GM20000 (cell line): Measurements from ENCODE around the gene UBAC1.
"Not testable (repeated sequence)": the region's sequence is repeated elsewhere in the genome, so short reads cannot be mapped to it uniquely, and the experiment has no call there.

Source experiments
- DNase-seq: peaks from one replicate; pipeline ENCODE4 v3.0.0; 2012; ENCODE audit warnings: low spot score
- CTCF ChIP-seq: IDR thresholded peaks from 2 replicates; pipeline ENCODE4 v1.5.1; 2012; ENCODE audit warnings: mild to moderate bottlenecking, control low read depth; ENCODE audit errors: extremely low read depth, missing control alignments

Gene UBAC1

GRCh38 chr9:135969064-135969683 is 8.0 kb upstream of the UBAC1 start:
- no peak for DNase-seq
- TF ChIP-seq CTCF: no peak

GRCh38 chr9:135968601-135969000 is 7.4 kb upstream of the UBAC1 start:
- no peak for DNase-seq
- TF ChIP-seq CTCF: no peak

- TF ChIP-seq CTCF: no peak
- DNase-seq: no peak
Observed at GRCh38 chr9:135968083-135968476, 6.9 kb upstream of the UBAC1 start.

- DNase-seq: not testable (repeated sequence)
Observed at GRCh38 chr9:135966916-135967260, 5.7 kb upstream of the UBAC1 start.

GRCh38 chr9:135965124-135965756 is 4.1 kb upstream of the UBAC1 start:
- no peak for TF ChIP-seq CTCF
- DNase-seq: no peak

GRCh38 chr9:135963938-135964337 is 2.8 kb upstream of the UBAC1 start:
- TF ChIP-seq CTCF: no peak
- no peak for DNase-seq

- no peak for DNase-seq
- TF ChIP-seq CTCF: no peak
Observed at GRCh38 chr9:135963338-135963737, 2.2 kb upstream of the UBAC1 start.

- no peak for DNase-seq
- no peak for TF ChIP-seq CTCF
Observed at GRCh38 chr9:135962696-135963307, 1.6 kb upstream of the UBAC1 start.
